ENCODE results near the gene MFF. TPM values are rescaled to one million over a fixed set of nuclear protein-coding genes. Genes with fewer than 3 reads are reported as not detected.

The MFF gene
- total RNA-seq, 1 experiment from 2014 or later = 103 TPM

- no peak for DNase-seq
- Histone ChIP-seq H3K79me2 (ENCODE audit: low read length) (no peaks in the 10 kb centered on the region), H3K27me3 (ENCODE audit: low read length) (no peaks in the 10 kb centered on the region), H3F3A (ENCODE audit: low read length, unreplicated experiment) (no peaks in the 10 kb centered on the region), H3K4me3 (ENCODE audit: low read length) (no peak overlapping the region), H3K9me2 (replicated peaks; ENCODE audit: low read length) (no peaks in the 10 kb centered on the region), H3K9ac (ENCODE audit: low read length) (no peak overlapping the region), H4K20me1 (ENCODE audit: low read length) (no peaks in the 10 kb centered on the region), H2AFZ (ENCODE audit: low read length) (no peak overlapping the region), H3K36me3 (ENCODE audit: low read depth, low read length) (peaks cover 23% of the 10 kb centered on the region), H3K4me1 (ENCODE audit: insufficient read depth, low read length) (no peaks in the 10 kb centered on the region), H3K4me2 (ENCODE audit: low read length) (no peak overlapping the region), H3K27ac (ENCODE audit: low read length) (no peak overlapping the region), H3K9me3 (ENCODE audit: low read length) (no peaks in the 10 kb centered on the region)
- BruUV-seq (replicated peaks) = no TSS peak
- intact Hi-C loops (cut with micrococcal nuclease) = no loop called here
- no peak for TF ChIP-seq EZH2 (IDR thresholded peaks at IDR 0.05; ENCODE audit: low read length, unreplicated experiment)
- TF ChIP-seq CTCF (conservative IDR thresholded peaks at IDR 0.05; ENCODE audit: low read depth, low read length) = no peak
- no peak for TF ChIP-seq EZH2phosphoT487 (IDR thresholded peaks at IDR 0.05; ENCODE audit: borderline replicate concordance, low read length)
- CTCF ChIA-PET = no interaction called here
- ATAC-seq = no peak
- POLR2A ChIA-PET (ENCODE audit: unreplicated experiment) = no interaction called here
These were observed 12.4 kb downstream of the MFF start for GRCh38 chr2:227337442-227337841.

- no peak for DNase-seq
- POLR2A ChIA-PET (ENCODE audit: unreplicated experiment) = interaction anchor here (0.6 kb wide), 1 partner anchor 9 kb away, joined by 3 read pairs; no protein-coding TSS in a partner anchor
- TF ChIP-seq CTCF (conservative IDR thresholded peaks at IDR 0.05; ENCODE audit: low read depth, low read length) = no peak
- no peak for TF ChIP-seq EZH2phosphoT487 (IDR thresholded peaks at IDR 0.05; ENCODE audit: borderline replicate concordance, low read length)
- TF ChIP-seq EZH2 (IDR thresholded peaks at IDR 0.05; ENCODE audit: low read length, unreplicated experiment) = no peak
- no peaks in the 10 kb centered on the region for H3K79me2 ChIP-seq (ENCODE audit: low read length)
- H3K27ac ChIP-seq (ENCODE audit: low read length) = no peak overlapping the region
- no peak overlapping the region for H3K4me2 ChIP-seq (ENCODE audit: low read length)
- no TSS peak for BruUV-seq (replicated peaks)
- no peak overlapping the region for H3K9ac ChIP-seq (ENCODE audit: low read length)
- H3K27me3 ChIP-seq (ENCODE audit: low read length) = no peaks in the 10 kb centered on the region
- no peaks in the 10 kb centered on the region for H3K9me2 ChIP-seq (replicated peaks; ENCODE audit: low read length)
- CTCF ChIA-PET = interaction anchor here (0.6 kb wide), 1 partner anchor 9 kb away, joined by 4 read pairs; no protein-coding TSS in a partner anchor
- ATAC-seq = no peak
- no peaks in the 10 kb centered on the region for H3F3A ChIP-seq (ENCODE audit: low read length, unreplicated experiment)
- H3K4me3 ChIP-seq (ENCODE audit: low read length) = no peak overlapping the region
- intact Hi-C loops (cut with micrococcal nuclease) = no loop called here
- H4K20me1 ChIP-seq (ENCODE audit: low read length) = no peaks in the 10 kb centered on the region
- peaks cover 11% of the 10 kb centered on the region; the same call in 1 of the 2 replicates for H3K36me3 ChIP-seq (ENCODE audit: low read depth, low read length)
- H3K4me1 ChIP-seq (ENCODE audit: insufficient read depth, low read length) = no peaks in the 10 kb centered on the region
- no peak overlapping the region for H2AFZ ChIP-seq (ENCODE audit: low read length)
- no peaks in the 10 kb centered on the region for H3K9me3 ChIP-seq (ENCODE audit: low read length)
These were observed 14.1 kb downstream of the MFF start for GRCh38 chr2:227339098-227339599.

- Histone ChIP-seq H3K79me2 (ENCODE audit: low read length) (no peaks in the 10 kb centered on the region), H3K27ac (ENCODE audit: low read length) (no peak overlapping the region), H3K36me3 (ENCODE audit: low read depth, low read length) (peaks cover 9% of the 10 kb centered on the region; the same call in 1 of the 2 replicates), H2AFZ (ENCODE audit: low read length) (no peak overlapping the region), H3K4me3 (ENCODE audit: low read length) (no peak overlapping the region), H3K4me1 (ENCODE audit: insufficient read depth, low read length) (no peaks in the 10 kb centered on the region), H4K20me1 (ENCODE audit: low read length) (no peaks in the 10 kb centered on the region), H3K9me3 (ENCODE audit: low read length) (no peaks in the 10 kb centered on the region), H3K27me3 (ENCODE audit: low read length) (no peaks in the 10 kb centered on the region), H3K9ac (ENCODE audit: low read length) (no peak overlapping the region), H3F3A (ENCODE audit: low read length, unreplicated experiment) (no peaks in the 10 kb centered on the region), H3K9me2 (replicated peaks; ENCODE audit: low read length) (no peaks in the 10 kb centered on the region), H3K4me2 (ENCODE audit: low read length) (no peak overlapping the region)
- ChIA-PET POLR2A (ENCODE audit: unreplicated experiment) (no interaction called here), CTCF (no interaction called here)
- DNase-seq (no peak), ATAC-seq (no peak)
- no TSS peak for BruUV-seq (replicated peaks)
- intact Hi-C loops (cut with micrococcal nuclease) = no loop called here
- TF ChIP-seq CTCF (conservative IDR thresholded peaks at IDR 0.05; ENCODE audit: low read depth, low read length) (no peak), EZH2 (IDR thresholded peaks at IDR 0.05; ENCODE audit: low read length, unreplicated experiment) (no peak), EZH2phosphoT487 (IDR thresholded peaks at IDR 0.05; ENCODE audit: borderline replicate concordance, low read length) (no peak)
These were observed 15.1 kb downstream of the MFF start for GRCh38 chr2:227340106-227340505.

All from PC-3 (cell line).